Hematopoietic multipotent progenitor cell treated with erythropoietin and hydrocortisone succinate and interleukin-3 and kit ligand, for 8 days (in vitro differentiated cells): Measurements from ENCODE around the gene SMCO2.
"Not testable (repeated sequence)": the region's sequence is repeated elsewhere in the genome, so short reads cannot be mapped to it uniquely, and the experiment has no call there.

Experiments used
- DNase-seq: peaks from one replicate; pipeline ENCODE4 v3.0.0-alpha.2; 2015

SMCO2 gene

DNA sequence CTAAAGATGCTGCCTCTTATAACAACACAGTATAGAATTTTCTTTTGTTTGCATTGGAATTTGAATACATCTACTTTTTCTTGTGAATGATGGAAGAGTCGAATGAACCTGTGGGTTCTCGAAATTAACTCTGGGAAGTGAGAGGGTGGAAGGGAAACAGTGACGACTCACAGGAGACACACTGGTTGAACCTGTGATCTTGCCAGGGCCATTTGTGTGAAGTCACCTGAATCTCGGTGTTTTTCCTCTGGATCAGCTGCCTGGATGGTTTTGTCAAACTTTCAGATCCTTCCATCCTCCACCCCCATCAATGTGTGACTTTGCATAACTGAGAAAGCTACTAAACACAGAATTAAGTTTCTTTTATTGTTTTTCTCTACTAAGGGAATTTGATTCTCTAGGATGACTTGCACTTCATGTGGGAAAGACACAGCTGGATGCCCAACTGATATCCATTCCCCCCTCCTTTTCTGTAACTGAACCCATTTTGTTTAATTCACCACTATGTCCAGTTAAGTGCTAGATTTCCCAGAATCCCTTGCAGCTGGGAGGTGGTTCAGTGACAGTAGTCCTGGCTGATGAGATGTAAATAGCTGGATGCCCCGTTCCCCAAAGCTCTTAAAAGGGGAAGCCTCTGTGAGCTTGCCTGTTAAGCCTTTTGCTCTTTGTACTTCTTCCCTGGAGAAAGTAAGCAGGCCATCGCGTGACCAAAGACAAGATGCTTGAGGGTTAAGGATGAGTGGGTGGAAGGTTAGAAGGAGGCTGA, 83.8 kb downstream of the SMCO2 start:
- no peak for DNase-seq

GRCh38 chr12:27531896-27532295, 85.4 kb downstream of the SMCO2 start:
- DNase-seq, result no peak

DNA sequence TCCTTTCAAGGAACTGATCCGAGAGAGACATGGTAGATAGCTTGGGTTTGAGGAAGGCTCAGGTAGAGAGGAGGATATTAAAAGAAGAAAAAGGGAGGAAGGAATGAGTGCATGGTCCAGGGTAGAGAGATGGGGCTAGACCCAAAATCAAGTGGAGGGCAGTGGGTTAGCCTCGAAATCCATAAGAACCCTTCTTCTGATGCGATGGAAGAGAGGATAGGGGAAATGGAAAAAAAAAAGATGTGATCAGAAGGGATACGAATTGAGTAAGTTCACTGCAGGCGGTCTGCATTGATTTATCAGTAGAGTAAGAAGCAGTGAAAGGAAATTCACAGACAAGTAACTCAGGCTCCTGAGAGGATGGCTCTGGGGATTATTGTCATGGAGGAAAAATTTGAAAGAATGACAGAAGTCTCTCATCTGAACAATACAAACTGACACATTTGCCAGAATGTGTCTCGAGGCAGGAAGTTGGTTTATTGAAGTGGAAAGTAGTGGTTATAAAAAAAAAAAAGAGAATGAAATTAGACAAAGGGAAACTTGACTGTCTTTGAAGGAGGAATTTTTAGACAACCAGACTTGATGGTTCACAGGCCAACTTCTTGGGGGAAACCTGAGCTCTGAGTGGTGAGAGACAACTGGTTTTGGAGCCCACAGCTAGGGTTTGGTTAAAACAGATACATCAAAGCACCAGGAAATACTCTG, 87.7 kb downstream of the SMCO2 start:
- no peak for DNase-seq

DNA sequence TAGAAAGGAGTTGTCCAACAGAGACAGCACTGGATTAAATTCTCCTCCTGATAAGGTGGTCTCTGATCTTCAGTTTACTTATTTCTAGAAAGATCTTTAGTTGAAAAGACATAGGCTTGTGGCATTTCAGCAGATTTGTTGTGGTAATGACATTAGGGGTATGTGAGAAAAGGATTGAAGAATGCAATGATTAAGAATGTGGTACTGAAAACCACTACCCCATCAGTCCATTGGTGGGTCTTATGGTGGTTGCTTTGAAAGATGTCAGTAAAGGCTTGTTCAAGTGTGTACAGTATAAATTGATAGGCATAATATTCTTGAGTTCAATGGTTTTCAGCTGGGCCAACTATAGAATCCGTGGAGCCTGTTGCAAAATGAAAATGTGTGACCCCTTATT, 88.2 kb downstream of the SMCO2 start:
- DNase-seq, result no peak

DNA sequence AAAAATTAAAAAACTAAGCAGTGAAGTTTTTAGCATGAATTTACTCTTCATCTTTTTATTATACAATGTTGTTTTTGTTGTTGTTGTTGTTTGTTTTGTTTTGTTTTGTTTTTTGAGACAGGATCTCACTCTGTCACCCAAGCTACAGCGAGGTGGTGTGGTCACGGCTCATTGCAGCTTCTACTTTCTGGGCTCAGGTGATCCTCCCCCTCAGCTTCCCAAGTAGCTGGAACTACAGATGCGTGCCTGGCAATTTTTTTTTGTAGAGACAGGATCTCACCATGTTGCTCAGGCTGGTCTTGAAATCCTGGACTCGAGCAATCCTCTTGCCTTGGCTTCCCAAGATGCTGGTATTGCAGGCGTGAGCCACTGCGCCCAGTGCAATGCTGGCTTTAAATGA, 88.8 kb downstream of the SMCO2 start:
- DNase-seq, result no peak

GRCh38 chr12:27537855-27538675, 91.5 kb downstream of the SMCO2 start:
- DNase-seq, result no peak

DNA sequence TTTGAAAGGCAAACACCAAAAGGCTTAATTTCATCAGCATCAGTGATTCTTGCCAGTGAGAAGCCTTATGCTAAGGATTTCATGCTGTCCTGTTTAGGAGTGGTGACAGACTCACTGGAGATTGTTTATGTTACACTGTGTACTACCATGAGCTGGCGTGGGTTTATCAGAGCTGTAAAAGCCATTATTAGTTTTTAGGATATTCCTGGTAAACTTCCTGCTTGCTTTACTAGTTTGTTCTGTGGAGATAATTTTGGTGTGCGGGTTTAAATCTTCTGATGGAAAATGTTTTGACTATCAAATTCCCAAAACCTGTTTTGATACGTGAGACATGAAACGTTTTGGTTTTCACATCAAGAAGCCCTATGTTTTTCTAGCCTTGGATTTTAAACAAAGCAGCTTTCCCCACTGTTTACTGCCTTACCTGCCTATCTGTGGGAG, 92.7 kb downstream of the SMCO2 start:
- DNase-seq, result no peak

DNA sequence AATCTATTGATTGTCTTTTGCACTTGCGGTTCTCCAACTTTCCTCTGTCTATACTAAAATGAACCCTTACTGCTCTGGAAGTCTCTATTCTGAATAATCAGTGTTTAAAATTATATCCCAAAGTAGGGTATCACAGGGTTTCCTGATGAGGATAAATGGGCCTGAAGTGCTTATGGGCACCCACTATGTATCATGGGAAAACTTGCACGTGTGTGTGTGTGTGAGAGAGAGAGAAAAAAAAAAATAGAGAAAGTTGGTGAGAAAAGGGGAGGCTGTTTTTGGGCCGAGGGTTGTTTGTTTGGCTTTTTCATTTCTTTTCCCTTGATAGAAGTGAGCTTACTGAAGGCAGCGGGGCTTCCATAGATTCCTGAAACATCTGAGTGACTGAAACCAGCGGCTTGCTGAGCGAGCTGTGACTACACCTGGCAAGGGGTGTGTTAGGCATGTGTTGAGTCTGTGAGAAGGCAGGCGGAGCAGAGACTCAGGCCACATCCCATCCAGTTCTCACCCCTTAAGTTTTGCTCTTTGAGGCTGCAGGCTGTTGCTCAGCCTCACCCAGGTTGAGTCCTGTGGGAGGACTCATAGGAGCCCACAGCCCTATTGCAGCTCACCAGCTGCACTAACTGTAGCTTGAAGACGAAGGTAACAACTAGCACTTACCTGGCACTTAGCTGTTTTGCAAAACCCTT, 94.6 kb downstream of the SMCO2 start:
- no peak for DNase-seq

GRCh38 chr12:27542628-27543027, 96.1 kb downstream of the SMCO2 start:
- DNase-seq, result no peak

- not testable (repeated sequence) for DNase-seq
Observed at GRCh38 chr12:27544858-27545257, 98.3 kb downstream of the SMCO2 start.

DNA sequence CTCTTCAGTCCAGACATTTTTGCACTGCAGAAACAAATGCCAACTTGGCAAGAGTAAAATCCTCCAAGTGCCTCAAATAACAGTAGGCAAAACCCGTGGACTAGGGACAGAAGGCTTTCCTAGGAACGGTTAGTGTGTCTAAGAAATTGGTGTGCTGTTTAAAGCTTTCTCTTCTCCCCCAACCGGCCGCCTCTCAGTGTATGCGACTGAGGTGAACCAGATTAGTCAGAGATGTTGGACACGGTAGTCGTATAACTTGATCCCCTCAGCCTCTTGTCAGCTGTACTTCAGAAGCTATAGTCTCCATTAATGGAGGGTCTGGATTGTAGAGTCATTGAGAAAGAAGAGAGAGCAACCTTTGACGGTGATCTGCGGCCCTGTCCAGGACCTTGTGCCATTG, 99.1 kb downstream of the SMCO2 start:
- no peak for DNase-seq

DNA sequence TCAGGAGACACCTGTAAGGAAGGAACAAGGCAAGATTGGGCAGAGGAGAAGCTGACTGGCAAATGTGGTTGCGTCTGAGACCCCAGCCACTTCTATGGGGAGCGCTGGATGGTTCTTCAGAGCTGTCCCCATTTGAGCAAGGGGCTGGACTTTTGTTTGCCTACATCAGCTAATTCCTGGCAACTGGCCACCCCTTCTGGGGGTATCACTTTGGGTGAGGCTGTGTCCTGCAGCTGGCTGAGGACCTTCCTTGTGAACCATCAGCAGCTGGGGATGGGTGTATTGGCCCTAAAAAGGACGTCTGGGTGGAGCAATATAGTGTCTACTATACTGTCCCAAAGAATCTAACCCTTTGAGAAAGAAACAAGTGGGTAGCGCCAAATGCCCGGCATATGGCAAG, 101.1 kb downstream of the SMCO2 start:
- no peak for DNase-seq

GRCh38 chr12:27548301-27549199, 102.0 kb downstream of the SMCO2 start:
- no peak for DNase-seq

GRCh38 chr12:27549236-27549800, 102.8 kb downstream of the SMCO2 start:
- no peak for DNase-seq

GRCh38 chr12:27549801-27550652, 103.5 kb downstream of the SMCO2 start:
- peak; percentile 65 for DNase-seq

DNA sequence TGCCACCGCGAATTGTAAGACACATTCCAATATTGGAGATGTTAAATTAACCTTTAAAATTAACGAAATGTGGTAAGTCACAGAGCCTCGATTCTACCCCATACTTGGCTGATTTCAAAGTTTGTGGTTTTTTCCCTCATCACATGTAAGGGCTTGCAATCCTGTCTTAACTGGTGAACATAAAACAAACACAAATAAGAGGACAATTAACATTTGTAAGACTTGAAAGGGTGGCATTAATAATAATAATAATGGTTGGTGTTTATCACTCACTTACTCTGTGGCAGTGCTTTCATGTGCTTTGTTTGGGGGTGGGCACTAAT, 104.1 kb downstream of the SMCO2 start:
- DNase-seq, result no peak

- DNase-seq, result no peak
Observed at GRCh38 chr12:27551172-27551840, 104.8 kb downstream of the SMCO2 start.
